Transverse colon (tissue), 4 donors: ENCODE results near the gene ADAMTS6. TPM values are rescaled to one million over a fixed set of nuclear protein-coding genes. Genes with fewer than 3 reads are reported as not detected.

Experiments used
- DNase-seq: peaks from one replicate; pipeline ENCODE4 v3.0.0-alpha.2; 2019
- H3K27ac ChIP-seq, 4 donors: fragments of 200-600 bp; sonication (generic); 2 replicates each; pipeline ENCODE4 v1.5.1; 2016 to 2018; ENCODE audit warnings: inconsistent platforms in 4 of 4
- H3K27me3 ChIP-seq: fragments of 200-600 bp; sonication (generic); 2 replicates; pipeline ENCODE4 v1.5.1; 2017; ENCODE audit warnings: inconsistent platforms
- H3K36me3 ChIP-seq, 4 donors: fragments of 200-600 bp; sonication (generic); 2 replicates each; pipeline ENCODE4 v1.5.1; 2017 to 2019; ENCODE audit warnings: inconsistent platforms in 4 of 4
- H3K4me1 ChIP-seq, 4 donors: fragments of 200-600 bp; sonication (generic); 2 replicates each; pipeline ENCODE4 v1.5.1; 2017 to 2020; ENCODE audit warnings: inconsistent platforms in 4 of 4
- H3K4me3 ChIP-seq, 4 donors: fragments of 200-600 bp; sonication (generic); 1 replicate in 1 of 4; 2 replicates in 3 of 4; pipeline versions ENCODE4 v1.5.1 to v1.6.1; 2017 to 2019; ENCODE audit warnings: inconsistent platforms in 4 of 4
- H3K9me3 ChIP-seq, 2 donors: fragments of 200-600 bp; sonication (generic); 2 replicates each; pipeline ENCODE4 v1.5.1; 2017 to 2019; ENCODE audit warnings: inconsistent platforms in 2 of 2
- CTCF ChIP-seq, 5 experiments: fragments of 200-600 bp in 3 of 5; fragments of 450-650 bp in 2 of 5; sonication (generic) in 3 of 5; IDR thresholded peaks; 1 replicate in 2 of 5; 2 replicates in 3 of 5; pipeline ENCODE4 v1.5.1; 2016 to 2017; ENCODE audit warnings: antibody characterized with exemption in 5 of 5, inconsistent platforms in 3 of 5, mild to moderate bottlenecking in 2 of 5, moderate library complexity in 1 of 5
- EP300 ChIP-seq: sonication (generic); formaldehyde crosslinking; IDR thresholded peaks from one replicate; pipeline ENCODE4 v1.6.1; 2017; ENCODE audit warnings: antibody characterized with exemption, low read depth
- POLR2A ChIP-seq: fragments of 450-650 bp; IDR thresholded peaks from one replicate; pipeline ENCODE4 v1.6.1; 2016; ENCODE audit warnings: antibody characterized with exemption, mild to moderate bottlenecking, moderate library complexity
- POLR2AphosphoS5 ChIP-seq, 3 donors: sonication (generic); formaldehyde crosslinking; IDR thresholded peaks; one replicate each; pipeline ENCODE4 v1.6.1; 2016; ENCODE audit warnings: antibody characterized with exemption in 3 of 3
- WGBS, 2 donors: methylation state at CpG; one replicate each; pipeline ENCODE4 v1.1.5; 2018; ENCODE audit warnings: low coverage in 1 of 2; 5-methylcytosine and 5-hydroxymethylcytosine counted together
- in situ Hi-C, 4 donors: fragments of 200-750 bp; cut with MboI; loops; one replicate each; pipeline versions ENCODE4 v1.15.0 to v1.15.1; 2017; ENCODE audit warnings: low sequenced_read_pairs in 3 of 4, low pct_ligation_motif_present in 1 of 4, low pct_unique_long_range_greater_than_20kb in 1 of 4
- intact Hi-C: fragments of 100-400 bp; cut with DNase I; formaldehyde crosslinking; loops from one replicate; pipeline ENCODE4 v1.15.1; 2023; ENCODE audit warnings: low total_unique reads
- total RNA-seq, 4 donors: library from RNA; depleted of rRNA; stranded (reverse); fragments of >200 nt; gene quantifications; one replicate each; pipeline ENCODE4 v1.1.0, GENCODE V29; 2016

The ADAMTS6 gene
- total RNA-seq, 4 donors from 2014 or later = 0.96 to 2.2 (median 1.1) TPM; not detected in 1

- Histone ChIP-seq H3K4me3 (no peak overlapping the region), H3K36me3 (no peaks in the 10 kb centered on the region), H3K9me3 (no peaks in the 10 kb centered on the region), H3K27ac (no peak overlapping the region), H3K27me3 (no peaks in the 10 kb centered on the region), H3K4me1 (peaks cover 0 to under 1% (median 0%) of the 10 kb centered on the region in 4 donors)
- TF ChIP-seq EP300 (no peak), POLR2AphosphoS5 (IDR thresholded peaks at IDR 0.05) (no peak), POLR2A (no peak), CTCF (IDR thresholded peaks at IDR 0.05) (no peak)
- in situ Hi-C loops = no loop called here
- no peak for DNase-seq
- intact Hi-C loops = no loop called here
- 95 to 96% methylated on average over 9 to 10 of the region's 10 CpGs for WGBS, 2 donors
Observed at GRCh38 chr5:65163698-65164097, 318.0 kb downstream of the ADAMTS6 start.

GRCh38 chr5:65161655-65162054 lies 320.1 kb downstream of the ADAMTS6 start:
- Histone ChIP-seq H3K36me3 (no peaks in the 10 kb centered on the region), H3K4me3 (no peak overlapping the region), H3K9me3 (no peaks in the 10 kb centered on the region), H3K4me1 (peaks cover 0 to 12% (median 0%) of the 10 kb centered on the region in 4 donors), H3K27me3 (no peaks in the 10 kb centered on the region), H3K27ac (no peak overlapping the region)
- in situ Hi-C loops = no loop called here
- TF ChIP-seq EP300 (no peak), POLR2A (no peak), POLR2AphosphoS5 (IDR thresholded peaks at IDR 0.05) (no peak), CTCF (IDR thresholded peaks at IDR 0.05) (no peak)
- intact Hi-C loops = no loop called here
- WGBS, 2 donors = 82 to 90% methylated on average over 1 of the region's 1 CpG
- DNase-seq = no peak

- Histone ChIP-seq H3K4me3 (no peak overlapping the region), H3K36me3 (no peaks in the 10 kb centered on the region), H3K4me1 (peaks cover 0 to 12% (median 0%) of the 10 kb centered on the region in 4 donors), H3K27ac (no peak overlapping the region), H3K9me3 (no peaks in the 10 kb centered on the region), H3K27me3 (no peaks in the 10 kb centered on the region)
- TF ChIP-seq POLR2AphosphoS5 (IDR thresholded peaks at IDR 0.05) (no peak), CTCF (IDR thresholded peaks at IDR 0.05) (no peak), EP300 (no peak), POLR2A (no peak)
- WGBS, 2 donors = 68 to 72% methylated on average over 3 to 4 of the region's 4 CpGs
- intact Hi-C loops = no loop called here
- peak; percentile 37 for DNase-seq
- in situ Hi-C loops = no loop called here
Observed at GRCh38 chr5:65157906-65158603, 323.7 kb downstream of the ADAMTS6 start.

- H3K27ac ChIP-seq = no peak overlapping the region
- intact Hi-C loops (no loop called here), in situ Hi-C loops (no loop called here)
- peaks cover 0 to 22% (median 1%) of the 10 kb centered on the region in 4 donors for H3K4me1 ChIP-seq
- TF ChIP-seq CTCF (IDR thresholded peaks at IDR 0.05) (no peak), POLR2AphosphoS5 (IDR thresholded peaks at IDR 0.05) (no peak), POLR2A (no peak), EP300 (no peak)
- no peaks in the 10 kb centered on the region for H3K36me3 ChIP-seq
- no peak overlapping the region for H3K4me3 ChIP-seq
- H3K9me3 ChIP-seq = no peaks in the 10 kb centered on the region
- WGBS, 2 donors = 79 to 87% methylated on average over 2 of the region's 2 CpGs
- DNase-seq = no peak
- H3K27me3 ChIP-seq = no peaks in the 10 kb centered on the region
Observed at GRCh38 chr5:65156933-65157332, 324.8 kb downstream of the ADAMTS6 start.
